IMR-90 (cell line): ENCODE measurements around the gene STARD8. TPM values are rescaled to one million over a fixed set of nuclear protein-coding genes. Genes with fewer than 3 reads are reported as not detected.

Experiments used
- ATAC-seq: fragments of 200-7000 bp; cut with Tn5 transposase; 2 replicates; pipeline ENCODE4 v1.9.1; 2020; ENCODE audit warnings: low read depth, mild to moderate bottlenecking, moderate library complexity
- BruUV-seq: library from RNA; stranded (reverse); fragments of 400-500 nt; replicated peaks from 2 replicates; lab custom pipeline; 2021; lab: Mats Ljungman, UMichigan
- CTCF ChIA-PET: fragments of 300-600 bp; formaldehyde crosslinking; extraction: SDS; loops from one replicate; lab custom pipeline; 2021; ENCODE audit warnings: antibody characterized with exemption; lab: Yijun Ruan, JAX
- POLR2A ChIA-PET: fragments of 300-600 bp; sonication (Branson Sonifier 250); formaldehyde crosslinking; loops from one replicate; lab custom pipeline; 2022; ENCODE audit warnings: antibody characterized with exemption; ENCODE audit not compliant: unreplicated experiment; lab: Charles Lee
- DNase-seq: peaks from one replicate; pipeline ENCODE4 v3.0.0; 2013
- H2AFZ ChIP-seq: replicated peaks from 2 replicates; pipeline ENCODE3; 2013; ENCODE audit warnings: low read length, mild to moderate bottlenecking; ENCODE audit not compliant: poor library complexity
- H2AK5ac ChIP-seq: 2 replicates; pipeline ENCODE4 v1.6.1; 2013; ENCODE audit warnings: low read depth, low read length, inconsistent platforms
- H2AK9ac ChIP-seq: replicated peaks from 2 replicates; pipeline ENCODE3; 2013; ENCODE audit warnings: mild to moderate bottlenecking, low read depth, low read length, moderate library complexity; ENCODE audit not compliant: poor library complexity
- H2BK120ac ChIP-seq: 2 replicates; pipeline ENCODE4 v1.6.1; 2013; ENCODE audit warnings: low read depth, low read length, inconsistent platforms
- H2BK15ac ChIP-seq: 3 replicates; pipeline ENCODE4 v1.6.1; 2013; ENCODE audit warnings: low read depth, low read length, inconsistent platforms
- H2BK20ac ChIP-seq: 2 replicates; pipeline ENCODE4 v1.6.1; 2013; ENCODE audit warnings: low read depth, mild to moderate bottlenecking, inconsistent platforms, low read length, moderate library complexity
- H2BK5ac ChIP-seq: 2 replicates; pipeline ENCODE4 v1.6.1; 2013; ENCODE audit warnings: mild to moderate bottlenecking, low read depth, low read length, inconsistent platforms; ENCODE audit not compliant: poor library complexity, severe bottlenecking
- H3K14ac ChIP-seq: replicated peaks from 2 replicates; pipeline ENCODE4 v1.6.1; 2013; ENCODE audit warnings: low read depth, low read length, inconsistent platforms
- H3K18ac ChIP-seq: 2 replicates; pipeline ENCODE4 v1.6.1; 2013; ENCODE audit warnings: low read depth, low read length, control low read depth
- H3K23ac ChIP-seq: 2 replicates; pipeline ENCODE4 v1.6.1; 2013; ENCODE audit warnings: low read depth, low read length, inconsistent platforms
- H3K27ac ChIP-seq: 2 replicates; pipeline ENCODE4 v1.5.1; 2013; ENCODE audit warnings: mild to moderate bottlenecking, control low read depth, low read length; ENCODE audit not compliant: insufficient read depth
- H3K27me3 ChIP-seq: 2 replicates; pipeline ENCODE4 v1.6.1; 2013; ENCODE audit warnings: low read length; ENCODE audit not compliant: control insufficient read depth, insufficient read depth
- H3K36me3 ChIP-seq: 2 replicates; pipeline ENCODE4 v1.6.1; 2013; ENCODE audit warnings: low read length, mixed read lengths; ENCODE audit not compliant: control insufficient read depth, insufficient read depth
- H3K4ac ChIP-seq: 2 replicates; pipeline ENCODE4 v1.6.1; 2013; ENCODE audit warnings: low read depth, low read length, inconsistent platforms
- H3K4me1 ChIP-seq: 2 replicates; pipeline ENCODE4 v1.6.1; 2013; ENCODE audit warnings: low read length, mixed read lengths; ENCODE audit not compliant: control insufficient read depth, insufficient read depth
- H3K4me2 ChIP-seq: 2 replicates; pipeline ENCODE4 v1.6.1; 2013; ENCODE audit warnings: low read depth, mild to moderate bottlenecking, control low read depth, low read length, moderate library complexity
- H3K4me3 ChIP-seq: 2 replicates; pipeline ENCODE4 v1.5.1; 2013; ENCODE audit warnings: low read depth, mild to moderate bottlenecking, control low read depth, low read length, moderate library complexity; ENCODE audit not compliant: insufficient read depth
- H3K56ac ChIP-seq: 2 replicates; pipeline ENCODE4 v1.6.1; 2013; ENCODE audit warnings: low read length, inconsistent platforms; ENCODE audit not compliant: insufficient read depth; ENCODE audit errors: extremely low read depth
- H3K79me1 ChIP-seq, 2 experiments: 2 replicates each; pipeline ENCODE4 v1.6.1; 2013; ENCODE audit warnings: low read length in 2 of 2, inconsistent platforms in 1 of 2, low read depth in 1 of 2
- H3K9ac ChIP-seq: 2 replicates; pipeline ENCODE4 v1.6.1; 2013; ENCODE audit warnings: low read depth, low read length, control low read depth
- H3K9me1 ChIP-seq: 2 replicates; pipeline ENCODE4 v1.6.1; 2013; ENCODE audit warnings: low read length, inconsistent platforms; ENCODE audit not compliant: insufficient read depth
- H3K9me3 ChIP-seq: 2 replicates; pipeline ENCODE4 v1.6.1; 2013; ENCODE audit warnings: low read length; ENCODE audit not compliant: control insufficient read depth, insufficient read depth
- H4K20me1 ChIP-seq: 2 replicates; pipeline ENCODE4 v1.6.1; 2013; ENCODE audit warnings: low read length, inconsistent platforms; ENCODE audit not compliant: insufficient read depth
- H4K5ac ChIP-seq: 2 replicates; pipeline ENCODE4 v1.6.1; 2013; ENCODE audit warnings: mild to moderate bottlenecking, low read depth, low read length, control low read depth
- H4K8ac ChIP-seq, 2 experiments: 2 replicates each; pipeline ENCODE4 v1.6.1; 2013; ENCODE audit warnings: low read depth in 2 of 2, low read length in 2 of 2, control low read depth in 1 of 2, inconsistent platforms in 1 of 2
- H4K91ac ChIP-seq: 2 replicates; pipeline ENCODE4 v1.6.1; 2013; ENCODE audit warnings: low read depth, low read length, inconsistent platforms; ENCODE audit not compliant: insufficient read depth
- BHLHE40 ChIP-seq: fragments of 150-350 bp; IDR thresholded peaks from 2 replicates; pipeline ENCODE4 v1.6.1; 2016; ENCODE audit warnings: mild to moderate bottlenecking, low read depth, low read length
- CEBPB ChIP-seq: IDR thresholded peaks from 2 replicates; pipeline ENCODE4 v1.6.1; 2012; ENCODE audit warnings: low read depth, low read length, improper control_type of control experiment
- CHD1 ChIP-seq: IDR thresholded peaks from 2 replicates; pipeline ENCODE4 v1.6.1; 2012; ENCODE audit warnings: low read depth, low read length, improper control_type of control experiment
- FOS ChIP-seq: fragments of 150-350 bp; IDR thresholded peaks from 2 replicates; pipeline ENCODE4 v1.6.1; 2016; ENCODE audit warnings: low read depth, low read length
- MAFK ChIP-seq: IDR thresholded peaks from 2 replicates; pipeline ENCODE4 v1.6.1; 2012; ENCODE audit warnings: low read depth, low read length, improper control_type of control experiment
- MAZ ChIP-seq: IDR thresholded peaks from 2 replicates; pipeline ENCODE4 v1.6.1; 2012; ENCODE audit warnings: low read depth, mild to moderate bottlenecking, low read length, improper control_type of control experiment, moderate library complexity, borderline replicate concordance
- MXI1 ChIP-seq: IDR thresholded peaks from 2 replicates; pipeline ENCODE4 v1.6.1; 2012; ENCODE audit warnings: low read depth, mild to moderate bottlenecking, low read length, moderate library complexity, borderline replicate concordance
- NFE2L2 ChIP-seq: fragments of 150-350 bp; IDR thresholded peaks from 2 replicates; pipeline ENCODE4 v1.6.1; 2016; ENCODE audit warnings: low read depth, mild to moderate bottlenecking, low read length
- POLR2A ChIP-seq: IDR thresholded peaks from 2 replicates; pipeline ENCODE4 v1.6.1; 2012; ENCODE audit warnings: mild to moderate bottlenecking, low read depth, low read length
- RAD21 ChIP-seq: IDR thresholded peaks from 2 replicates; pipeline ENCODE4 v1.6.1; 2012; ENCODE audit warnings: low read length, improper control_type of control experiment
- RFX5 ChIP-seq: IDR thresholded peaks from 2 replicates; pipeline ENCODE4 v1.8.0; 2012; ENCODE audit warnings: low read depth, mild to moderate bottlenecking, low read length, moderate library complexity
- WGBS, 2 experiments: methylation state at CpG; one replicate each; pipeline versions ENCODE4 v1.1.5 to v1.1.7; 2013; ENCODE audit warnings: missing lambda C conversion rate in 2 of 2; ENCODE audit not compliant: insufficient read length in 1 of 2; ENCODE audit errors: extremely low coverage in 2 of 2; 5-methylcytosine and 5-hydroxymethylcytosine counted together
- dilution Hi-C: fragments of 300-500 bp; cut with HindIII; formaldehyde crosslinking; loops from one replicate; pipeline ENCODE4 v1.14.3; 2018; ENCODE audit warnings: low sequenced_read_pairs; ENCODE audit not compliant: unreplicated experiment
- in situ Hi-C: fragments of 300-500 bp; cut with MboI; formaldehyde crosslinking; loops from 3 replicates; pipeline ENCODE4 v1.14.3; 2019; ENCODE audit warnings: low sequenced_read_pairs, inconsistent platforms, mixed read lengths
- intact Hi-C: fragments of 100-400 bp; cut with micrococcal nuclease; formaldehyde crosslinking; loops from 2 replicates; pipeline ENCODE4 v1.10.0; 2022
- polyA plus RNA-seq, 3 experiments: library from polyadenylated mRNA; depleted of rRNA; stranded (reverse); fragments of >200 nt; gene quantifications; 2 replicates each; pipeline ENCODE4 v1.2.3, GENCODE V29; 2012; ENCODE audit warnings: low replicate concordance in 1 of 3
- total RNA-seq: library from RNA; depleted of rRNA; stranded (reverse); fragments of >200 nt; gene quantifications from 2 replicates; pipeline ENCODE4 v1.2.3, GENCODE V29; 2012
- TF ChIP-seq, protein P1 (sequence below): conservative IDR thresholded peaks from 2 replicates; pipeline ENCODE4 v1.5.1; 2012; ENCODE audit warnings: mild to moderate bottlenecking, low read depth, low read length, improper control_type of control experiment
- TF ChIP-seq, protein P2 (sequence below): fragments of 150-350 bp; IDR thresholded peaks from 2 replicates; pipeline ENCODE4 v1.6.1; 2016; ENCODE audit warnings: low read depth, mild to moderate bottlenecking, low read length, moderate library complexity, borderline replicate concordance

Gene STARD8
- total and polyA plus RNA-seq, 2 of the 4 experiments (the other 2 are of a cell fraction): 1.6 to 2.3 TPM

DNA sequence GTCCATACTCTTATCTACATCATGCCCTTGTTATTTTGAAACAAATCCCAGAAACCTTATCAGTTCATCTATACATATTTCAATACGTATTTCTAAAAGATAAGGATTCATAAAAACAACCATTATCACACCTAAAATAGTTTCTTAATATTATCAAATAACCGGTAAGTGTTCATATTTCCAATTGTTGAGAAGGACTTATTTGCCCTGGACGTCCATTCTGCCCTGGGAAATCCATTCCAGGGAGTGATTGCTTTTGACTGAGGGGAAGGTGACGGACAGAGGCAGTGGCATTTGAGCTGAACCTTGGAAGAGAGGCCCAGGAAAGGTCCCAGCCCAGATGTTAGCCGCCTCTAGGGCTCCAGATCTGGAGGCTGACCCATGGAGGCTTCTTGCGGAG, 49.6 kb downstream of the STARD8 start:
- Histone ChIP-seq H3K9ac (no peak overlapping the region), H2AK5ac (no peak overlapping the region), H3K4me3 (no peak overlapping the region), H4K8ac (no peak overlapping the region), H3K4me2 (no peak overlapping the region), H4K91ac (no peak overlapping the region), H3K9me1 (no peaks in the 10 kb centered on the region; the same call in 1 of the 2 replicates), H2BK20ac (no peak overlapping the region), H2AFZ (no peak overlapping the region), H3K36me3 (no peaks in the 10 kb centered on the region), H3K9me3 (no peaks in the 10 kb centered on the region), H2AK9ac (no peak overlapping the region), H2BK120ac (no peak overlapping the region), H3K27ac (no peak overlapping the region), H3K18ac (no peak overlapping the region), H4K5ac (no peak overlapping the region), H2BK15ac (no peak overlapping the region), H3K79me1 (no peaks in the 10 kb centered on the region), H4K20me1 (no peaks in the 10 kb centered on the region), H3K4ac (no peak overlapping the region), H3K27me3 (peaks cover 12% of the 10 kb centered on the region; the same call in 1 of the 2 replicates), H3K56ac (no peak overlapping the region), H2BK5ac (no peak overlapping the region), H3K4me1 (no peaks in the 10 kb centered on the region), H3K14ac (no peak overlapping the region), H3K23ac (no peak overlapping the region)
- CTCF ChIA-PET: no interaction called here
- intact Hi-C loops: no loop called here
- BruUV-seq: no TSS peak
- ATAC-seq: no peak
- dilution Hi-C loops: no loop called here
- in situ Hi-C loops: no loop called here
- WGBS, 2 experiments: no CpG with 5 or more reads among the region's 6 CpGs
- DNase-seq: no peak
- TF ChIP-seq MAZ: no peak
- TF ChIP-seq CEBPB: no peak
- TF ChIP-seq POLR2A: no peak
- no peak for TF ChIP-seq RAD21
- TF ChIP-seq CHD1: no peak
- TF ChIP-seq, protein P1, sequence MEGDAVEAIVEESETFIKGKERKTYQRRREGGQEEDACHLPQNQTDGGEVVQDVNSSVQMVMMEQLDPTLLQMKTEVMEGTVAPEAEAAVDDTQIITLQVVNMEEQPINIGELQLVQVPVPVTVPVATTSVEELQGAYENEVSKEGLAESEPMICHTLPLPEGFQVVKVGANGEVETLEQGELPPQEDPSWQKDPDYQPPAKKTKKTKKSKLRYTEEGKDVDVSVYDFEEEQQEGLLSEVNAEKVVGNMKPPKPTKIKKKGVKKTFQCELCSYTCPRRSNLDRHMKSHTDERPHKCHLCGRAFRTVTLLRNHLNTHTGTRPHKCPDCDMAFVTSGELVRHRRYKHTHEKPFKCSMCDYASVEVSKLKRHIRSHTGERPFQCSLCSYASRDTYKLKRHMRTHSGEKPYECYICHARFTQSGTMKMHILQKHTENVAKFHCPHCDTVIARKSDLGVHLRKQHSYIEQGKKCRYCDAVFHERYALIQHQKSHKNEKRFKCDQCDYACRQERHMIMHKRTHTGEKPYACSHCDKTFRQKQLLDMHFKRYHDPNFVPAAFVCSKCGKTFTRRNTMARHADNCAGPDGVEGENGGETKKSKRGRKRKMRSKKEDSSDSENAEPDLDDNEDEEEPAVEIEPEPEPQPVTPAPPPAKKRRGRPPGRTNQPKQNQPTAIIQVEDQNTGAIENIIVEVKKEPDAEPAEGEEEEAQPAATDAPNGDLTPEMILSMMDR: no peak
- no peak for TF ChIP-seq FOS
- no peak for TF ChIP-seq MXI1
- no peak for TF ChIP-seq MAFK
- TF ChIP-seq BHLHE40: no peak
- TF ChIP-seq, protein P2, sequence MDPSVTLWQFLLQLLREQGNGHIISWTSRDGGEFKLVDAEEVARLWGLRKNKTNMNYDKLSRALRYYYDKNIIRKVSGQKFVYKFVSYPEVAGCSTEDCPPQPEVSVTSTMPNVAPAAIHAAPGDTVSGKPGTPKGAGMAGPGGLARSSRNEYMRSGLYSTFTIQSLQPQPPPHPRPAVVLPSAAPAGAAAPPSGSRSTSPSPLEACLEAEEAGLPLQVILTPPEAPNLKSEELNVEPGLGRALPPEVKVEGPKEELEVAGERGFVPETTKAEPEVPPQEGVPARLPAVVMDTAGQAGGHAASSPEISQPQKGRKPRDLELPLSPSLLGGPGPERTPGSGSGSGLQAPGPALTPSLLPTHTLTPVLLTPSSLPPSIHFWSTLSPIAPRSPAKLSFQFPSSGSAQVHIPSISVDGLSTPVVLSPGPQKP: no peak
- TF ChIP-seq NFE2L2: no peak
- TF ChIP-seq RFX5: no peak
- POLR2A ChIA-PET: no interaction called here
